ENCODE results near the gene GPR78.

The GPR78 gene

GRCh38 chr4:8534129-8534528, 46.1 kb upstream of the GPR78 start:
- H3K36me3 ChIP-seq (ENCODE audit: insufficient read depth, low read length), result no peaks in the 10 kb centered on the region
- no peaks in the 10 kb centered on the region for H3K9me2 ChIP-seq (ENCODE audit: low read depth, low read length)
- no peak overlapping the region for H3K27ac ChIP-seq (ENCODE audit: low read depth, low read length, poor library complexity, severe bottlenecking)
- H3K4me3 ChIP-seq (ENCODE audit: low read depth, low read length, poor library complexity, severe bottlenecking), result no peak overlapping the region
- H3F3A ChIP-seq (ENCODE audit: insufficient read depth, low read length), result no peaks in the 10 kb centered on the region
- H3K27me3 ChIP-seq (ENCODE audit: insufficient read depth, low read length), result no peaks in the 10 kb centered on the region
- no peaks in the 10 kb centered on the region for H3K4me1 ChIP-seq (ENCODE audit: insufficient read depth, low read length, severe bottlenecking)
- TF ChIP-seq EZH2 (IDR thresholded peaks at IDR 0.05; ENCODE audit: borderline replicate concordance, low read length), result no peak
- TF ChIP-seq CTCF (IDR thresholded peaks at IDR 0.05; ENCODE audit: low read length), result no peak
- no peaks in the 10 kb centered on the region for H4K20me1 ChIP-seq (ENCODE audit: insufficient read depth, low read length)
- no peak overlapping the region for H3K9ac ChIP-seq (ENCODE audit: low read length)
- H3K4me2 ChIP-seq (ENCODE audit: low read length), result no peak overlapping the region
- no peaks in the 10 kb centered on the region for H3K79me2 ChIP-seq (ENCODE audit: insufficient read depth, low read length)
- no peaks in the 10 kb centered on the region for H3K9me3 ChIP-seq (ENCODE audit: low read length)
- no peak overlapping the region for H2AFZ ChIP-seq (ENCODE audit: low read length)

- Histone ChIP-seq H3K9me2 (ENCODE audit: low read depth, low read length) (no peaks in the 10 kb centered on the region), H3K4me2 (ENCODE audit: low read length) (no peak overlapping the region), H3K36me3 (ENCODE audit: insufficient read depth, low read length) (no peaks in the 10 kb centered on the region), H3K9ac (ENCODE audit: low read length) (no peak overlapping the region), H3K9me3 (ENCODE audit: low read length) (no peaks in the 10 kb centered on the region), H3K4me3 (ENCODE audit: low read depth, low read length, poor library complexity, severe bottlenecking) (no peak overlapping the region), H3K27ac (ENCODE audit: low read depth, low read length, poor library complexity, severe bottlenecking) (no peak overlapping the region), H4K20me1 (ENCODE audit: insufficient read depth, low read length) (no peaks in the 10 kb centered on the region), H3K27me3 (ENCODE audit: insufficient read depth, low read length) (no peaks in the 10 kb centered on the region), H3F3A (ENCODE audit: insufficient read depth, low read length) (no peaks in the 10 kb centered on the region), H3K4me1 (ENCODE audit: insufficient read depth, low read length, severe bottlenecking) (no peaks in the 10 kb centered on the region), H3K79me2 (ENCODE audit: insufficient read depth, low read length) (no peaks in the 10 kb centered on the region), H2AFZ (ENCODE audit: low read length) (no peak overlapping the region)
- TF ChIP-seq CTCF (IDR thresholded peaks at IDR 0.05; ENCODE audit: low read length) (no peak), EZH2 (IDR thresholded peaks at IDR 0.05; ENCODE audit: borderline replicate concordance, low read length) (no peak)
Measured at GRCh38 chr4:8534611-8535010, 45.6 kb upstream of the GPR78 start.

GRCh38 chr4:8536467-8536866, 43.7 kb upstream of the GPR78 start:
- no peaks in the 10 kb centered on the region for H3K79me2 ChIP-seq (ENCODE audit: insufficient read depth, low read length)
- no peak overlapping the region for H3K4me2 ChIP-seq (ENCODE audit: low read length)

More at GRCh38 chr4:8536467-8536866, 43.7 kb upstream of the GPR78 start:
- Histone ChIP-seq H3K27ac (ENCODE audit: low read depth, low read length, poor library complexity, severe bottlenecking) (no peak overlapping the region), H4K20me1 (ENCODE audit: insufficient read depth, low read length) (no peaks in the 10 kb centered on the region), H3K9me2 (ENCODE audit: low read depth, low read length) (no peaks in the 10 kb centered on the region), H3K9ac (ENCODE audit: low read length) (no peak overlapping the region), H3K4me1 (ENCODE audit: insufficient read depth, low read length, severe bottlenecking) (no peaks in the 10 kb centered on the region), H3F3A (ENCODE audit: insufficient read depth, low read length) (no peaks in the 10 kb centered on the region), H3K27me3 (ENCODE audit: insufficient read depth, low read length) (no peaks in the 10 kb centered on the region), H3K4me3 (ENCODE audit: low read depth, low read length, poor library complexity, severe bottlenecking) (no peak overlapping the region), H3K36me3 (ENCODE audit: insufficient read depth, low read length) (no peaks in the 10 kb centered on the region), H3K9me3 (ENCODE audit: low read length) (no peaks in the 10 kb centered on the region), H2AFZ (ENCODE audit: low read length) (no peak overlapping the region)
- TF ChIP-seq CTCF (IDR thresholded peaks at IDR 0.05; ENCODE audit: low read length) (no peak), EZH2 (IDR thresholded peaks at IDR 0.05; ENCODE audit: borderline replicate concordance, low read length) (no peak)

Measured in OCI-LY1 (cell line).